Measurements from ENCODE around the gene IL15RA. TPM values are rescaled to one million over a fixed set of nuclear protein-coding genes. Genes with fewer than 3 reads are reported as not detected.

IL15RA gene
- total RNA-seq, 1 experiment from 2014 or later, result 0.66 TPM

GRCh38 chr10:6023661-6024333 lies 46.5 kb upstream of the IL15RA start:
- Mint-ChIP-seq H3K4me3 (ENCODE audit: unreplicated experiment) (no peak overlapping the region), H3K27ac (ENCODE audit: unreplicated experiment) (no peak overlapping the region), H3K4me1 (ENCODE audit: low read depth, unreplicated experiment) (no peaks in the 10 kb centered on the region), H3K27me3 (ENCODE audit: insufficient read depth, unreplicated experiment) (peaks cover 17% of the 10 kb centered on the region), H3K9me3 (ENCODE audit: unreplicated experiment) (peaks cover 7% of the 10 kb centered on the region), H3K36me3 (ENCODE audit: insufficient read depth, unreplicated experiment) (no peaks in the 10 kb centered on the region)
- no TSS peak for BruUV-seq (replicated peaks)
- no peak for TF ChIP-seq CTCF (IDR thresholded peaks at IDR 0.05; ENCODE audit: insufficient read depth in 1 of 2, low read depth in 1 of 2, low read length in 1 of 2, severe bottlenecking in 1 of 2, unreplicated experiment in 1 of 2)
- H3K4me3 ChIP-seq (ENCODE audit: low read depth, low read length), result no peak overlapping the region
- ChIA-PET CTCF (no interaction called here), POLR2A (no interaction called here)
- H3K4me1 ChIP-seq, result no peaks in the 10 kb centered on the region
- intact Hi-C loops (cut with micrococcal nuclease; ENCODE audit: unreplicated experiment), result no loop called here
- H3K36me3 ChIP-seq (ENCODE audit: control insufficient read depth, insufficient read depth, low read length), result no peaks in the 10 kb centered on the region
- H3K9me3 ChIP-seq, result no peaks in the 10 kb centered on the region
- DNase-seq, result no peak
- no peaks in the 10 kb centered on the region for H3K27me3 ChIP-seq (replicated peaks; ENCODE audit: control insufficient read depth, insufficient read depth, low read length)

DNA sequence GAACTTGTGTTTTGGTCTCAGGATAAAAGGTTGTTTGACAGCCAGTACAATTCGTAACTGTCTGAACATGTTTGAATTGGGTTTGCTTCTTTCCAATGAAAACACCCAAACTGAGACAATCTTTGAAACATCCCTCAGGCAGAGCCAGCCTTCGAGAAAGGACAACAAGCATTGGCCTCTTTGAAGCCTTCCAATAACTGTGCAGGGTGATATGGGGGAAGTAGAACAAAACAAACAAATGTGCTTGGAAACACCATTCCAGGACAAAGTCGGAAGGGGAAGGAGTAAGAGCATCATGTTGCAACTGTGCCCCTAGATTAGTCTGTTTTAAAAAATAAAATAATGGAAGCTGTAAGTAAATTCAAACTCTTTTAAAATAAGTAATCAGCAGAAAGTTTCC lies 45.3 kb upstream of the IL15RA start:
- CTCF ChIA-PET, result no interaction called here
- H3K27me3 Mint-ChIP-seq (ENCODE audit: insufficient read depth, unreplicated experiment), result peaks cover 10% of the 10 kb centered on the region

GRCh38 chr10:6020826-6021225 lies 43.5 kb upstream of the IL15RA start:
- peaks cover 9% of the 10 kb centered on the region for H3K27me3 Mint-ChIP-seq (ENCODE audit: insufficient read depth, unreplicated experiment)
- ChIA-PET POLR2A (no interaction called here), CTCF (no interaction called here)

More for the DNA sequence above, 45.3 kb upstream of the IL15RA start:
- no peak overlapping the region for H3K4me3 ChIP-seq (ENCODE audit: low read depth, low read length)
- H3K27me3 ChIP-seq (replicated peaks; ENCODE audit: control insufficient read depth, insufficient read depth, low read length), result no peaks in the 10 kb centered on the region; the same call in 1 of the 2 replicates
- Mint-ChIP-seq H3K4me1 (ENCODE audit: low read depth, unreplicated experiment) (no peaks in the 10 kb centered on the region), H3K4me3 (ENCODE audit: unreplicated experiment) (no peak overlapping the region), H3K27ac (ENCODE audit: unreplicated experiment) (no peak overlapping the region), H3K9me3 (ENCODE audit: unreplicated experiment) (peaks cover 11% of the 10 kb centered on the region), H3K36me3 (ENCODE audit: insufficient read depth, unreplicated experiment) (no peaks in the 10 kb centered on the region)
- POLR2A ChIA-PET, result no interaction called here
- intact Hi-C loops (cut with micrococcal nuclease; ENCODE audit: unreplicated experiment), result no loop called here
- no peak for TF ChIP-seq CTCF (IDR thresholded peaks at IDR 0.05; ENCODE audit: insufficient read depth in 1 of 2, low read depth in 1 of 2, low read length in 1 of 2, severe bottlenecking in 1 of 2, unreplicated experiment in 1 of 2)
- no peaks in the 10 kb centered on the region for H3K36me3 ChIP-seq (ENCODE audit: control insufficient read depth, insufficient read depth, low read length)
- DNase-seq, result no peak
- H3K4me1 ChIP-seq, result no peaks in the 10 kb centered on the region
- no TSS peak for BruUV-seq (replicated peaks)
- no peaks in the 10 kb centered on the region for H3K9me3 ChIP-seq

More at GRCh38 chr10:6020826-6021225, 43.5 kb upstream of the IL15RA start:
- Histone ChIP-seq H3K9me3 (no peaks in the 10 kb centered on the region), H3K36me3 (ENCODE audit: control insufficient read depth, insufficient read depth, low read length) (no peaks in the 10 kb centered on the region), H3K4me1 (no peaks in the 10 kb centered on the region), H3K27me3 (replicated peaks; ENCODE audit: control insufficient read depth, insufficient read depth, low read length) (no peaks in the 10 kb centered on the region; the same call in 1 of the 2 replicates), H3K4me3 (ENCODE audit: low read depth, low read length) (no peak overlapping the region)
- Mint-ChIP-seq H3K9me3 (ENCODE audit: unreplicated experiment) (peaks cover 11% of the 10 kb centered on the region), H3K4me1 (ENCODE audit: low read depth, unreplicated experiment) (no peaks in the 10 kb centered on the region), H3K27ac (ENCODE audit: unreplicated experiment) (no peak overlapping the region), H3K4me3 (ENCODE audit: unreplicated experiment) (no peak overlapping the region), H3K36me3 (ENCODE audit: insufficient read depth, unreplicated experiment) (no peaks in the 10 kb centered on the region)
- no peak for TF ChIP-seq CTCF (IDR thresholded peaks at IDR 0.05; ENCODE audit: insufficient read depth in 1 of 2, low read depth in 1 of 2, low read length in 1 of 2, severe bottlenecking in 1 of 2, unreplicated experiment in 1 of 2)
- DNase-seq, result no peak
- intact Hi-C loops (cut with micrococcal nuclease; ENCODE audit: unreplicated experiment), result no loop called here
- no TSS peak for BruUV-seq (replicated peaks)
